LoVo (cell line): ENCODE data around the gene H6PD.

Experiments
- DNase-seq: peaks from one replicate; pipeline ENCODE4 v3.0.0-alpha.2; 2016; ENCODE audit warnings: low spot score

Gene H6PD, protein sequence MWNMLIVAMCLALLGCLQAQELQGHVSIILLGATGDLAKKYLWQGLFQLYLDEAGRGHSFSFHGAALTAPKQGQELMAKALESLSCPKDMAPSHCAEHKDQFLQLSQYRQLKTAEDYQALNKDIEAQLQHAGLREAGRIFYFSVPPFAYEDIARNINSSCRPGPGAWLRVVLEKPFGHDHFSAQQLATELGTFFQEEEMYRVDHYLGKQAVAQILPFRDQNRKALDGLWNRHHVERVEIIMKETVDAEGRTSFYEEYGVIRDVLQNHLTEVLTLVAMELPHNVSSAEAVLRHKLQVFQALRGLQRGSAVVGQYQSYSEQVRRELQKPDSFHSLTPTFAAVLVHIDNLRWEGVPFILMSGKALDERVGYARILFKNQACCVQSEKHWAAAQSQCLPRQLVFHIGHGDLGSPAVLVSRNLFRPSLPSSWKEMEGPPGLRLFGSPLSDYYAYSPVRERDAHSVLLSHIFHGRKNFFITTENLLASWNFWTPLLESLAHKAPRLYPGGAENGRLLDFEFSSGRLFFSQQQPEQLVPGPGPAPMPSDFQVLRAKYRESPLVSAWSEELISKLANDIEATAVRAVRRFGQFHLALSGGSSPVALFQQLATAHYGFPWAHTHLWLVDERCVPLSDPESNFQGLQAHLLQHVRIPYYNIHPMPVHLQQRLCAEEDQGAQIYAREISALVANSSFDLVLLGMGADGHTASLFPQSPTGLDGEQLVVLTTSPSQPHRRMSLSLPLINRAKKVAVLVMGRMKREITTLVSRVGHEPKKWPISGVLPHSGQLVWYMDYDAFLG

DNA sequence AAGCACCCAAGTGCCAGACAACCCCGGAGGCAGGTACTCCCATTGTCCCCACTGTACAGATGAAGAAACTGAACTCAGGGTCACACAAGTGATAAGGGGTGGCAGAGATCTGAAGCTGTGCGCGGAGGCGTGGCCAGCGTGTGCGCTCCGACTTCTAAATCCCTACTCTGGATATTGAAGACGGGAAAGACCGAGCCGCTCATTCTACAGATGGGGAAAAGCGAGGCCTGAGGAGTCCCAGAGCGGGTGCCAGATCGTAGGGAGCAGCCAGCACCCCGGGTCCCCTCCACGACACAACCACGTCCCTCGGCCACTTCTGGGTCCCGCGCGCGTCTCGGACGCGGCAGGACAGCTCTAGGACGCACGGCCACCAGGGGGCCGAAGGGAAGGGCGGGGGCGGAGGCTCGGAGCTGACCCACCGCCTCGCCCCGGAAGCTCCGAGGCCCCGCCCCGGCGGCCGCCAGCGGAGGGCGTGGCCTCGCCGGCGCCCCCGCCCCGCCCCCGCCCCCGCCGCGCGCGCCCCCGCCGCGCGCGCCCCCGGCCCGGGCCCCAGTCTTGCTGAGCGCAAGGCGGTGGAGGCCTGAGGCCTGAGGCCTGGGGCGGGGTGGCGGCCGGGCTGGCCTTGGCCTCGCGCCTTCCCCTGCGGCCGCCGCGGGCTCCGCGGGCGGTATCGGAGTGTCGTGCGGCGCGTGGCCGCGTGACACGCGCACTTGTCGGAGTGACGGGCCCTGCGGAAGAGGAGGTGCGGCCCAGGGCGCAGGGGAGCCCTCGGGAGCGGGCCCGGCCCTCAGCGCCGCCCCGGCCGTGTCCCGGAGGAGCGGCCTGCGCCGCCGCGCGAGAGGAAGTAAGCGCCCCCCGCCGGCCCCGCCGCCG, at the start of gene H6PD:
Gene H6PD, plus strand, starts transcription at position 552 of the 873 bp plus-strand sequence. CDS start 10,161 bp downstream, outside the sequence.
- peak; percentile 90 for DNase-seq

DNA sequence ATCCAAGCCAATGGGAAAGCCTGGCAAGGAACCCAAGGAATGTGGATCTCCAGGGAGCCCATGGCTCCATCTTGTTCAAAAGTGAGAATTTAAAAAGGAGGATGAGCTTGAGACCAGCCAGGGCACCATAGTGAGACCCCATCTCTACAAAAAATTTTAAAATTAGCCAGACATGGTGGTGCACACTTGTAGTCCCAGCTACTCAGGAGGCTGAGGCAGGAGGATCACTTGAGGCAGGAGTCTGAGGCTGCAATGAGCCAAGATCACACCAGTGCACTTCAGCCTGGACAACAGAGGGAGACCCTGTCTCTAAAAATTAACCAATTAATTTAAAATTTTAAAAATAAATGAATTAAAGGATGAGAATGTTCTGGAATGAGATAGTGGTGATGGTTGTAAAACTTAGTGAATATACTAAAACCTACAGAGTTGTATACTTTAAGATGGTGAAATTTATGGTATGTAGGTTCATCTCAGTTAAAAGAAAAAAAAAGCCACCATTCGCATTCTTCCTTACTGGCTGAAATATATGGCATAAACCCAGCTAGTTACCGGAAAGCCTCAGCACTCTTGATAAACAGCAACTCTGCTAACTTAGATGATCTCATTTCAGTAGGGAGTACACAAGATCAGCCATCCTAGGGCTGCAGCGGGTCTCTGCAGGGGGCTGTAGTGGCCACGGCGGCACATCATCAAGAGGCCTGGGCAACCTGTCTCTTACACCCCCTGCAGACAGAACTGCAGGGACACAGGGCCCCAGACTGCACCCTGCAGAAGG, 48.3 kb upstream of the H6PD start:
- DNase-seq = no peak

DNA sequence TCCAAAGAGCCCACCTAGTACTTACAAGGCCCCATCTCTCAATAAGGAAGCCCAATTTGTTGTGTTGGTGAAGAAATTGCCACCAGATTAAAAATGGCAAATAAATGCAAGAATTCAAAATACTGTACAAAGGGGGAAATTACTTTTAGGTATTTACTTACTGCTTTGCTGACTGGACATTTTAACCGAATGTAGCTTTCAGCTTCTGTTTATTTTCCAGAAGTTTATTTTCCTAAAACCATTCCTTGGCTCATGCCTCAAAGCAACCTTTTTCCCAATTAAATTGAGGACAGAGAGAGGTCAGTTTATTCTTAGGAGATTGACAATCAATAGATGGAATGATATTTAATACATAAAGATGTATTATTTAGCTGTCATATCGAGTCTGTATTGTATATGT, 47.6 kb upstream of the H6PD start:
- no peak for DNase-seq

DNA sequence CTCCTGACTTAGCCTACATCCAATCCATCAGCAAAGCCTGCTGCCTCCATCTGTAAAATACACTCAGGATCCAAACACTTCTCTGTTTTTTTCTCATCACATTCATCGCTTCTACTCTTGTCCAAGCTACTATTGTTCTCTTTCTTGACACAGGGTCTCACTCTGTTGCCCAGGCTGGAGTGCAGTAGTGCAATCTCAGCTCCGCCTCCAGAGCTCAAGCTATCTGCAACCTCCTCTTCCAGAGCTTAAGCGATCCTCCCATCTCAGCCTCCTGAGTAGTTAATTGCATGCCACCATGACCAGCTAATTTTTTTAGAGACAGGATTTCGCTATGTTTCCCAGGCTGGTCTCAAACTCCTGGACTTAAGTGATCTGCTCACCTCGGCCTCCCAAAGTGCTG, 44.3 kb upstream of the H6PD start:
- DNase-seq = no peak

DNA sequence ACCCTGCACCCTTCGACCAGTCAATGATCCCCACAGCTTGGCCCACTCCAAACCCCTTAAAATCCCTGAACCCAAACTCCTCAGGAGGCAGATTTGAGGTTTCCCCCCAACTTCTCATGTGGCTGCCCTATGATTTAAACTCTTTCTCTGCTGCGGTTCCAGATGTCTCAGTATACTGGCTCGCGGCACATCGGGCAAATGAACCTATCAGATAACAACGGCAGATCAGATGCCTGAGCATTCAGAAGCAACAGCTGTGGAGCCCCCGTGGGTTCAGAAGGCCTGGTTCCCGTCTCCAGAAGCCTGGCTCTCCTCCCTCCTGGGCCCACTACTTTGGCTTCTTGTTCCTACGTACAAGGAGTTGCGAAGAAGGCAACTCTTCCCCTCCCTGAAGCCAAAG, 43.3 kb upstream of the H6PD start:
- no peak for DNase-seq

GRCh38 chr1:9192578-9193232, 41.9 kb upstream of the H6PD start:
- no peak for DNase-seq

DNA sequence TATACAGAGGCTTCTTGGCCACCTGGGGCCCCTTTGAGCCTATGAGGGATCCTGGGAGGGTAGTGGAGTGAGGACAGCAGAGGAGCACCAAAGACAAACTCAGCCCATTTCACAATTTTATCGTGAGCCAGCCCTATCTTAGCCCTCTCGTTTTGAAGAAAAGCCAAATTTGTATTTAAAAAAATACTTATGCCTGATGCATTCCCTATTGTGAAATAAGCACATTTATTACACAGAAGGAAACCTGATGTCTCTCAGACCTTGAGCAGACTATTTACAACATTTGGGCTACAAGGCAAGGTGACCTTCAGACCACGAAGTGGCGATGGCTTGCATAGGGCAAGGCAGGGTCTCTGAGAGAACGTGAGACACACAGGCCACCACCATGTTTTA, 41.3 kb upstream of the H6PD start:
- no peak for DNase-seq

- DNase-seq = no peak
Measured at GRCh38 chr1:9194024-9194423, 40.5 kb upstream of the H6PD start.

GRCh38 chr1:9195651-9196050, 38.9 kb upstream of the H6PD start:
- DNase-seq = no peak

DNA sequence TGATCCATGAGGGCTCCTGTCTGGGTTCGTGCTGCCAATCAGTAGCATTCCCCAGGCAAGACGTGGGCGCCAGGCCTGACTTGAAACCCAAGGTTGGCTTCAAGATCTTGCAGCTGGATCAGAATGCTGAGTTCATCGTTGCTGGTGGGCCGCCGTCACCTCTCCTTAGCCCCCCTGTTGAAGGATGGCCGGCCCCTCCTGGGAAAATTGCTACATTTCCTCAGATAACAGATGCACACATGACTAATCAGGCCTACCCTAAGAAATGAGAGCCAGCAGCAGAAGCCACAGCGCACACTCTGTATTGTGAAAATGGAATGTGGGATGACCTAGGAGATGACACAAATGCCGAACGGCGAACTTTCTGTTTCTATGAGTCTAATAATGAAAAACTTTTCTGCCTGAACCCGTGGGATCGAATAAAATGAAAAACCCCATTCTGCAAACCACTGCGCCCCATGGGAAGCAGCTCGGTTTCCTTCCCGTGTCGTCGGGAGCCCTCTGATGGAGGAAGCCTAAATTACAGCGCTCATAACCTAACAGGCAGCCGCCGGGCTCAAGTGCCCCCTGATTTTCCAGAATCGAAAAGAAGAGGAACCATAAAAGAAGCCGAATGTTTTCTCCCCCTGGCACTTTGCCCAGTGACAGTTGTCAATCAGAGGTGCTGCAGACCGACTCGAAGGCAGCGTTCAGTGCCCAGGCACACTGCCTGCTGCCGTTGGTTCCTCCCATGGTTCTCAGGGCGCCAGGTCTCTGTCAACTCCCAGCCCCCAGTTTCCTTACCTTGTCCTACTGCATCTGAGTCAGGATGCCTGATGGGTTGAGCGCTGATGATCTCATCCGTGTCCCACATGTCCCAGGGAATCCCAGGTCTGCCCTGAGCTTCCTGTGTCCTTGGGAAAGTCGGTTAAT, 38.2 kb upstream of the H6PD start:
- DNase-seq = peak; percentile 53

- DNase-seq = no peak
Measured at GRCh38 chr1:9197186-9198099, 37.1 kb upstream of the H6PD start.

- no peak for DNase-seq
Measured at GRCh38 chr1:9198538-9199361, 35.8 kb upstream of the H6PD start.

DNA sequence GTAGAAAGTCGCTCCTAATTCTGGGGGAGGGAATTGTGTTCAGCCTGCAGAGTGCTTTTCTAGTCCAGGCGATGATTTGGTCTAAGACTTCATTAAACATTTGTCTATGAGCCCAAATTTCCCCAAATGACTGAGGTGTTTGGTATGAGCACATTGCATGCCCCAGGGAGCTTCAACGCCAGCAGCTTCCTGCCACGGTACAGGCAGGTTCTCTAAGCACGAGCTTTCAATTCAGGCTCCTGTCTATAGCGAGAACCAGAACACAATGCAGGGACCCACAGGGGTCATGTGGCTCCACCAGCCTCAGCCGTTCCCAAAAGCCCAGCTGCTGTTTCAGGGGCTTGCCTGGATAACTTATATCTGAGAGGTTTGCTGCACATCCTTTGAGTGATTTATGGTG, 34.1 kb upstream of the H6PD start:
- no peak for DNase-seq

GRCh38 chr1:9201401-9202239, 33.0 kb upstream of the H6PD start:
- no peak for DNase-seq

DNA sequence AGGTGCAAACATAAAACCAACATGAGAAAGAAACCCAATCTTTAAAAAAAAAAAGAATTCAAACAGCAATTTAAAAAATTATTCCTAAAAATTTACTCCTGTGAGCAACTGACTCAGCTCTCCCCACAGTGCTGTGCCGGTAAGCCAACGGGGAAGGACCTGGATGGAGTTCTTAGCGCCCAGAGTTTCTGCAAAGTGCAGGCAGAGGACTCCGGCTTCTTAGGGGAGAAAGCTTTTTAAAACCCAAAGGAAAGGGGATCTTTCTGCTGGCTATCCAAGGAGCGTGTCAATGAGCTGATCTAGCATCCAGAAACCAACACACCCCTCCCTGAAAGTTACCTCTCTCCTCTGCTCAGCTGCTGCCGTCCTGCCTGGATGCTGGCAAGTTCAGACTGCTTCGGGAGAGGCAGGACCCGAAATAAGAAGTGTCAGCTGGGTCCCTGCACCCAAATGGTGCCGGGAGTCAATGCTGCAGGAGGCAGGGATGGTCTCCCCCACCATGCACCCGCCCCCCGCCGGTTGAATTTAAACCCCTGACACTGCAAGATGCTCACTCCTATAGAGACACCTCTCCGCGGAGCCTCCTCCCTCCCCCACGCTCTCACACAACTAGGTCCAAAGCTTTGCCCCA, 32.2 kb upstream of the H6PD start:
- no peak for DNase-seq

GRCh38 chr1:9203511-9203982, 31.0 kb upstream of the H6PD start:
- DNase-seq = no peak
